Measurements from ENCODE around the gene DIS3L2.

DNA sequence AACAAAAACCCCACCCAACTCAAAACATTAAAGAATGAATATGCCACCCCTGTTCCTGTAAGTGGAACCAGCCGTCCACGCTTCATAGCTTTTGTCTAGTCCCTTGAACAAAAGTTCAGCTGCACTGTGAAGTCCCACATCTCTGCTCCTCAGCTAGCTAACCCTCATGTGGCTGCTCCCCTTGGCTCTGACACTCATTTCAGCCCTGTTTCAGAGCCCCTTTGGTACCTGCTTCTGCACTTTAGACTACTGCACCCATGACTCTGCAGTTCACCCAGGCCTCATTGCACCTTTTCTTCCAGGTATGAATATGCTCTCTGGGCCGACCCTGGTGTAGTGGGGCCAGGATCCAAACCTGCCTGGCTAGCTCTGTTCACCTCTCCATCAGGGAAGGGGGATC is 155.3 kb downstream of the DIS3L2 start:
- TF ChIP-seq, protein P1, sequence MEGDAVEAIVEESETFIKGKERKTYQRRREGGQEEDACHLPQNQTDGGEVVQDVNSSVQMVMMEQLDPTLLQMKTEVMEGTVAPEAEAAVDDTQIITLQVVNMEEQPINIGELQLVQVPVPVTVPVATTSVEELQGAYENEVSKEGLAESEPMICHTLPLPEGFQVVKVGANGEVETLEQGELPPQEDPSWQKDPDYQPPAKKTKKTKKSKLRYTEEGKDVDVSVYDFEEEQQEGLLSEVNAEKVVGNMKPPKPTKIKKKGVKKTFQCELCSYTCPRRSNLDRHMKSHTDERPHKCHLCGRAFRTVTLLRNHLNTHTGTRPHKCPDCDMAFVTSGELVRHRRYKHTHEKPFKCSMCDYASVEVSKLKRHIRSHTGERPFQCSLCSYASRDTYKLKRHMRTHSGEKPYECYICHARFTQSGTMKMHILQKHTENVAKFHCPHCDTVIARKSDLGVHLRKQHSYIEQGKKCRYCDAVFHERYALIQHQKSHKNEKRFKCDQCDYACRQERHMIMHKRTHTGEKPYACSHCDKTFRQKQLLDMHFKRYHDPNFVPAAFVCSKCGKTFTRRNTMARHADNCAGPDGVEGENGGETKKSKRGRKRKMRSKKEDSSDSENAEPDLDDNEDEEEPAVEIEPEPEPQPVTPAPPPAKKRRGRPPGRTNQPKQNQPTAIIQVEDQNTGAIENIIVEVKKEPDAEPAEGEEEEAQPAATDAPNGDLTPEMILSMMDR (IDR thresholded peaks at IDR 0.05) = no peak
- no peak for TF ChIP-seq ZFX (IDR thresholded peaks at IDR 0.05; ENCODE audit: borderline replicate concordance)
